GM12878 (cell line): ENCODE data around the gene CETN1. TPM values are rescaled to one million over a fixed set of nuclear protein-coding genes. Genes with fewer than 3 reads are reported as not detected.

Experiments used
- ATAC-seq: fragments of 200-7000 bp; cut with Tn5 transposase; 3 replicates; pipeline ENCODE4 v1.9.1; 2020; ENCODE audit warnings: mild to moderate bottlenecking, moderate library complexity
- BruUV-seq: library from RNA; stranded (reverse); fragments of 400-500 nt; replicated peaks from 2 replicates; lab custom pipeline; 2021; lab: Mats Ljungman, UMichigan
- CTCF ChIA-PET: fragments of 300-600 bp; sonication (Branson Sonifier 250); formaldehyde crosslinking; extraction: SDS; loops from one replicate; lab custom pipeline; 2021; ENCODE audit warnings: inconsistent platforms; lab: Yijun Ruan, JAX
- POLR2A ChIA-PET: fragments of 350-600 bp; formaldehyde crosslinking; extraction: SDS; loops from one replicate; lab custom pipeline; 2021; ENCODE audit warnings: inconsistent platforms; lab: Charles Lee
- RAD21 ChIA-PET: fragments of 300-600 bp; sonication (Branson Sonifier 250); formaldehyde crosslinking; loops from one replicate; lab custom pipeline; 2023; ENCODE audit warnings: antibody characterized with exemption; ENCODE audit not compliant: unreplicated experiment; lab: Charles Lee
- SMC1A ChIA-PET: fragments of 300-600 bp; sonication (Branson Sonifier 250); formaldehyde crosslinking; loops from one replicate; lab custom pipeline; 2023; ENCODE audit not compliant: unreplicated experiment, uncharacterized antibody; lab: Charles Lee
- DNase-seq: peaks from one replicate; pipeline ENCODE4 v3.0.0-alpha.2; 2011; ENCODE audit warnings: low read depth, low spot score
- FAIRE-seq: peaks from 3 replicates; lab custom pipeline; 2011; peaks lifted over from hg19 to GRCh38; lab: Jason Lieb, UNC
- H2AFZ ChIP-seq: 2 replicates; pipeline ENCODE4 v1.6.0; 2011; ENCODE audit warnings: low read depth, low read length, control low read depth; ENCODE audit not compliant: control insufficient read depth
- H3K27ac ChIP-seq: 2 replicates; pipeline ENCODE4 v1.5.1; 2011; ENCODE audit warnings: control low read depth; ENCODE audit not compliant: control insufficient read depth, insufficient read depth
- H3K27me3 ChIP-seq, 2 experiments: replicated peaks in 1 of 2; 2 replicates each; pipeline versions ENCODE4 v1.6.0 to v1.6.1; 2011; ENCODE audit warnings: low read length in 1 of 2; ENCODE audit not compliant: control insufficient read depth in 2 of 2, insufficient read depth in 2 of 2
- H3K36me3 ChIP-seq, 2 experiments: 2 replicates each; pipeline ENCODE4 v1.5.1; 2011; ENCODE audit warnings: low read length in 1 of 2; ENCODE audit not compliant: control insufficient read depth in 2 of 2, insufficient read depth in 2 of 2
- H3K4me1 ChIP-seq: 2 replicates; pipeline ENCODE4 v1.6.1; 2011; ENCODE audit warnings: mild to moderate bottlenecking, low read length, moderate library complexity, mixed read lengths; ENCODE audit not compliant: control insufficient read depth, insufficient read depth
- H3K4me2 ChIP-seq: 2 replicates; pipeline ENCODE4 v1.6.0; 2011; ENCODE audit warnings: control low read depth; ENCODE audit not compliant: control insufficient read depth, insufficient read depth
- H3K4me3 ChIP-seq: fragments of 200-600 bp; sonication (generic); 2 replicates; pipeline ENCODE4 v1.5.1; 2016
- H3K79me2 ChIP-seq: 2 replicates; pipeline ENCODE4 v1.6.0; 2011; ENCODE audit warnings: low read length; ENCODE audit not compliant: control insufficient read depth, insufficient read depth
- H3K9ac ChIP-seq: 2 replicates; pipeline ENCODE4 v1.8.0; 2011; ENCODE audit warnings: low read length, control low read depth, mixed read lengths; ENCODE audit not compliant: control insufficient read depth, insufficient read depth
- H3K9me3 ChIP-seq: replicated peaks from 3 replicates; pipeline ENCODE4 v1.5.1; 2011; ENCODE audit warnings: mild to moderate bottlenecking, low read length; ENCODE audit not compliant: control insufficient read depth, insufficient read depth
- H4K20me1 ChIP-seq: 2 replicates; pipeline ENCODE4 v1.6.0; 2011; ENCODE audit not compliant: control insufficient read depth, insufficient read depth
- CREM ChIP-seq: IDR thresholded peaks from 2 replicates; pipeline ENCODE4 v1.6.1; 2014; ENCODE audit warnings: antibody characterized with exemption, low read depth
- ELK1 ChIP-seq: IDR thresholded peaks from 2 replicates; pipeline ENCODE4 v1.6.1; 2012; ENCODE audit warnings: low read depth, low read length, improper control_type of control experiment
- MEF2A ChIP-seq: IDR thresholded peaks from 2 replicates; pipeline ENCODE4 v1.6.1; 2011; ENCODE audit warnings: low read depth, mild to moderate bottlenecking, low read length, moderate library complexity; ENCODE audit not compliant: insufficient read depth
- NR2F1 ChIP-seq: fragments of 450-650 bp; conservative IDR thresholded peaks from 2 replicates; pipeline ENCODE4 v1.6.1; 2017; ENCODE audit warnings: mild to moderate bottlenecking
- NRF1 ChIP-seq: conservative IDR thresholded peaks from 2 replicates; pipeline ENCODE4 v1.6.1; 2011; ENCODE audit warnings: mild to moderate bottlenecking, low read depth, low read length, improper control_type of control experiment
- REST ChIP-seq: IDR thresholded peaks from 2 replicates; pipeline ENCODE4 v1.6.1; 2012; ENCODE audit warnings: mild to moderate bottlenecking, low read depth, low read length
- RFX5 ChIP-seq: IDR thresholded peaks from 2 replicates; pipeline ENCODE4 v1.6.1; 2011; ENCODE audit warnings: low read depth, low read length, improper control_type of control experiment
- ZBTB11 ChIP-seq: fragments of 450-650 bp; formaldehyde crosslinking; IDR thresholded peaks from 2 replicates; pipeline ENCODE4 v1.5.0; 2022; ENCODE audit warnings: mild to moderate bottlenecking, missing genetic modification characterization
- ZNF207 ChIP-seq: fragments of 450-650 bp; IDR thresholded peaks from 2 replicates; pipeline ENCODE4 v1.6.1; 2014; ENCODE audit warnings: antibody characterized with exemption, mild to moderate bottlenecking, borderline replicate concordance
- ZNF274 ChIP-seq: IDR thresholded peaks from one replicate; pipeline ENCODE4 v1.8.0; 2011; ENCODE audit not compliant: insufficient read length, insufficient read depth
- WGBS: methylation state at CpG from one replicate; pipeline ENCODE4 v1.1.6; 2016; ENCODE audit warnings: low lambda C conversion rate; ENCODE audit not compliant: insufficient replicate concordance, insufficient coverage; ENCODE audit errors: missing lambda C conversion rate; 5-methylcytosine and 5-hydroxymethylcytosine counted together
- in situ Hi-C: fragments of 300-500 bp; cut with MboI; formaldehyde crosslinking; loops from 9 replicates; pipeline ENCODE4 v1.14.3; 2018; ENCODE audit warnings: mixed read lengths
- intact Hi-C: fragments of 100-400 bp; cut with micrococcal nuclease; formaldehyde crosslinking; loops from one replicate; pipeline ENCODE4 v1.14.2; 2022; ENCODE audit not compliant: unreplicated experiment
- polyA plus RNA-seq, 11 experiments: library from polyadenylated mRNA; depleted of rRNA in 4 of 11; unstranded in 6 of 11; stranded (reverse) in 5 of 11; fragments of >200 nt; fragmentation: Nextera tagmentation in 4 of 11; fragmentation: Illumina TruSeq in 1 of 11; extraction: Ambion mirVana in 4 of 11; extraction: Trizol in 1 of 11; gene quantifications; 1 replicate in 1 of 11; 2 replicates in 10 of 11; pipeline versions ENCODE4 v1.2.1 to v1.2.3, GENCODE V29; 2011 to 2016; ENCODE audit warnings: inconsistent platforms in 2 of 11, missing spikeins in 2 of 11, low read depth in 1 of 11
- total RNA-seq, 4 experiments: library from RNA; depleted of rRNA in 3 of 4; stranded (reverse); fragments of >200 nt in 3 of 4; fragmentation: Illumina TruSeq in 1 of 4; extraction: Trizol in 1 of 4; gene quantifications; 2 replicates each; pipeline versions ENCODE4 v1.2.1 to v1.2.3, GENCODE V29; 2013 to 2021

CETN1 gene
- total and polyA plus RNA-seq, 10 of the 15 experiments (the other 5 are each of a cell fraction or from before 2014, with no cell fraction given) = not detected

- no peak for TF ChIP-seq ELK1
- TF ChIP-seq CREM = no peak
- TF ChIP-seq ZNF207 = no peak
- no peak for TF ChIP-seq ZBTB11 (CRISPR knock-in tag)
Observed at GRCh38 chr18:555705-556457, 24.3 kb upstream of the CETN1 start (continued).

GRCh38 chr18:564708-565561 is 15.2 kb upstream of the CETN1 start:
- Histone ChIP-seq H3K36me3 (no peaks in the 10 kb centered on the region), H3K9me3 (no peaks in the 10 kb centered on the region), H3K27me3 (no peaks in the 10 kb centered on the region; a peak in 1 of 4 replicates), H2AFZ (no peak overlapping the region), H3K4me2 (no peak overlapping the region), H3K9ac (no peak overlapping the region), H4K20me1 (no peaks in the 10 kb centered on the region), H3K4me3 (no peak overlapping the region), H3K79me2 (no peaks in the 10 kb centered on the region), H3K27ac (no peak overlapping the region), H3K4me1 (no peaks in the 10 kb centered on the region)
- ChIA-PET SMC1A (no interaction called here), RAD21 (no interaction called here), CTCF (interaction anchor here (1.1 kb wide), 1 partner anchor 13 kb away, joined by 4 read pairs; no protein-coding TSS in a partner anchor), POLR2A (no interaction called here)
- in situ Hi-C loops = no loop called here
- ATAC-seq (no peak), DNase-seq (no peak), FAIRE-seq (no peak)
- WGBS = 25% methylated on average over 11 of the region's 11 CpGs
- intact Hi-C loops = no loop called here
- no TSS peak for BruUV-seq
- TF ChIP-seq MEF2A = no peak
- TF ChIP-seq NRF1 = no peak
- no peak for TF ChIP-seq ZNF274
- TF ChIP-seq RFX5 = no peak
- TF ChIP-seq NR2F1 = no peak
- TF ChIP-seq REST = no peak
